Endometrial microvascular endothelial cells (primary cell): ENCODE measurements around the gene POTEB. TPM values are rescaled to one million over a fixed set of nuclear protein-coding genes. Genes with fewer than 3 reads are reported as not detected.
"Not testable (repeated sequence)": the region's sequence is repeated elsewhere in the genome, so short reads cannot be mapped to it uniquely, and the experiment has no call there.

Source experiments
- in situ Hi-C: cut with HindIII; loops from 2 replicates; pipeline ENCODE4 v1.10.0; 2017; ENCODE audit warnings: low sequenced_read_pairs, low pct_unique_long_range_greater_than_20kb; ENCODE audit errors: inconsistent ontology term
- total RNA-seq: library from RNA; depleted of rRNA; stranded (reverse); fragments of >200 nt; gene quantifications from one replicate; pipeline ENCODE4 v1.2.3, GENCODE V29; 2015; ENCODE audit errors: inconsistent ontology term

POTEB gene
- total RNA-seq = not detected

DNA sequence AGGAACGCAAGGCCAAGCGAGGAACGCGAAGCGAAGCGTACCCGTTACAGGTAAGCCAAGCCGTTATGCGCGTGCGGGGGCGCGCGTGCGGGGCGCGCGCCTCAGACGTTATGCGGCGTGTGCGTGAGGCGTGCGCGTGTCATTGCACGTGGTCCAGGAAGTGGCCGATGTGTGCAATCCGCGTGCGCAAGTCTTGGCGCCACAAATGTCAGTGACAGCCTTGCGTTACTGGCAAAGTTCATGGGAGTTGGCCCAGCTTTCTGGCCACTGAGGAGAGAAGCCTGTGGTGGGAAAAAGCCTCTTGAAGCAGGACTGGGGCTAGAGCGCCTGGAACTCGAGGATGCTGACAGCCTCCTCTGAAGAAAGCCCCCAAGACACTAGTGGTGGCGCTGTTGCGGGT lies at the start of gene POTEB:
Gene POTEB (minus strand): TSS at position 101 of the 400 bp plus-strand sequence. CDS start 489 bp downstream, outside the sequence.
- in situ Hi-C loops = not testable (repeated sequence)

DNA sequence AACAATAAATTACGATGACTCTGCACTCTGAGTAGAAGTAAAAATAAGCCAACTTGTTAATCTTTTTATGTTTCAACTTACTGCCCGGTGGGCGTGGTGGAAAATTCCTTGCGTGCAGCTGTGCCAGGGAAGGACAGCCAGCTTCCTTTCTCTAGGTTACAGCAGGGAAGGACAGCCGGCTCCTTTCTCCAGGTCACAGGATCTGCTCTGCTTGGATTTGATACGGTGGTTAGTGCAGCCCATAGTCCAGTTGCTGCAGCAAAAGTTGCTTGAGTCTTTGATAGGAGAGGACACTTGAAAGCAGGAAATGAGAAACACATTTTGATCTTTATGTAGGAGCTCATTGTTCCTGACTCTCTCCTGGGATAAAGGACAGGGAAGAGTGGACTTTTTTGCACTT lies 13.4 kb upstream of the POTEB start:
- in situ Hi-C loops = not testable (repeated sequence)

DNA sequence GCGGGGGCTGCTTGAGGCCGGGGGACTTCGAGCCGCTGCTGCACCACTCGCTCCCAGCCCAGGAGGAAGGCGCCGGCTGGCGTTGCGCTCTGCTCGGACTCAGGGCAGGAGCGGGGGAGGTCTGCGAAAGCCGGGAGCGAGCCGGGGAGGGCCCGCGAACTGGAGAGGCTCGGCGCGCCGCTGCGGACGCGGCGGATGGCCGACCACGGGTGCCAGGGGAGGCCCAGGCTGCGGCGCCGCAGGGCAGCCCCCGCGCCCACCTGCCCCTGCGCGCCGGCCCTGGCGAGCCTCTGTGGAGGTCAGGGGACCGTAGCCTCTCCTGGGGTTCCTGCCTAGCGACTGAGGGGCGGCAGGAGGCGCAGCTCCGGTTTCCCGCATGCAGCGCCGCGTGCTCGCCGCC lies 12.0 kb upstream of the POTEB start:
- in situ Hi-C loops = not testable (repeated sequence)

DNA sequence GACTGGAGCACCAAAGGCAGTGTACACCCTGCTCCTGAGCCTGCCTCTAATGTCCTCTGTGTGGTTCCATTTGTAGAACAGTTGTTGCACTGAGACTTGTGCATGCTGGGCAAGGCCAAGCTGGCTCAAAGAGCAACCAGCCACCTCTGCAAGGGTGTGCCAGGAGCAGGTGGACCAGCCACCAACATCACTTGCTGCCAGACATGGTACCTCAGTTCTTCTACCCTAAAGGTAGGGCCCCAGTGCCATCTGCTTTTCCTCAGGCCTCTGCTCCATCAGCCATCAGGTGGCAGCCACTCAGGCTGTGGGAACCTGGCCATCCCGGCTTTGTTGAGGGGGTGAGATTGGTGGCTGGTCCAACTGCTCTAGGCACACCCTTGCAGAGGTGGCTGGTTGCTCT lies 38.7 kb downstream of the POTEB start:
- in situ Hi-C loops = not testable (repeated sequence)

Other genes with a start within 250 kb of the POTEB start
- not detected for gene OR4M2, start 202.8 kb upstream of the POTEB start, total RNA-seq